ENCODE measurements around the gene AGPAT3. TPM values are rescaled to one million over a fixed set of nuclear protein-coding genes. Genes with fewer than 3 reads are reported as not detected.

AGPAT3 gene
- total RNA-seq, 1 experiment from 2014 or later: 56.9 TPM

DNA sequence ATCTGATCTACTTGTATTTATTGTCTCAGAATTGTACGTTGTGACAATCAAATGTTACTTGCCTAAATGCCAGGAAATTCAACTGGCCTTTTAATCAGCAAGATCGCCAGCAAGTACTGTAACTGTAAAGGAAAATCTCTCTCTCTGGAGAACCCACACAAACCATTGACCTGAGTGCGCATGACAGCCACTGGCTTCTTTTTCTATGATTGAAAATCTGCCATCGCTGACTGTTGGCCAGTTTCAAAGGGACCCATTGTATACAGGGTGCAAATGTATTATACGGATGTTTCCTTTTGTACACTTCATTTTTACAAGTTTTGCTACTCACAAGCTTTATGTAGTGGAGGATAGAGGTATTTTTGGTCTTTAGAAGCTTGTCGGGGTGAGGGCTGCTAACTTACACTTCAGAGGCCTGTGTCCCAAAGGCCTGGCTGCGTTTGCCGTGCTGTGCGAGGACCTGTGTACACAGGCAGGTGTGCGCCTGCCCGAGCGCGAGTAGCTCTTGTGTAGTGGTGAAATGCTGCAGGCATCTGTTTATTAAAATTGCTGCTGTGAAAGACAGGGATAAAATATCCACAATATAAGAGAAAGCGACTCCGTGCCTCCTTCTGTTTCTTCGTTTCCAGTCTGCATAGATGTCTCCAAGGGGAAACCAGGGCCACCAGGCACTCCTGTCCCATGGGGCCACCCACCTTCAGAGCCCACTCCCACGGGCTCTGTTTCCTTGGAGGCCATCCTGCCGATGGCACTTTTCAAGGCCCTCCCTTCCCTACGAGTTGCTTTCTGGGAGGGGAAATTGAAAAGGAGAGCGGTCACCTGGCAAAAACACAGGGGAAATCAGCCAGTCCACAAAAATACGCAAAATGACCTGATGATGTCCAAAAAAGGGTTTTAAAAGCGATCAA lies 121.8 kb downstream of the AGPAT3 start:
- no peak for DNase-seq (ENCODE audit: low read depth)
- in situ Hi-C loops (cut with HindIII; ENCODE audit: low pct_unique_long_range_greater_than_20kb, low sequenced_read_pairs): no loop called here

GRCh38 chr21:43987509-43987908 lies 122.5 kb downstream of the AGPAT3 start:
- no peak for DNase-seq (ENCODE audit: low read depth)
- in situ Hi-C loops (cut with HindIII; ENCODE audit: low pct_unique_long_range_greater_than_20kb, low sequenced_read_pairs): no loop called here

- no peak for DNase-seq (ENCODE audit: low read depth)
These were observed 123.0 kb downstream of the AGPAT3 start for GRCh38 chr21:43988016-43988415.

DNA sequence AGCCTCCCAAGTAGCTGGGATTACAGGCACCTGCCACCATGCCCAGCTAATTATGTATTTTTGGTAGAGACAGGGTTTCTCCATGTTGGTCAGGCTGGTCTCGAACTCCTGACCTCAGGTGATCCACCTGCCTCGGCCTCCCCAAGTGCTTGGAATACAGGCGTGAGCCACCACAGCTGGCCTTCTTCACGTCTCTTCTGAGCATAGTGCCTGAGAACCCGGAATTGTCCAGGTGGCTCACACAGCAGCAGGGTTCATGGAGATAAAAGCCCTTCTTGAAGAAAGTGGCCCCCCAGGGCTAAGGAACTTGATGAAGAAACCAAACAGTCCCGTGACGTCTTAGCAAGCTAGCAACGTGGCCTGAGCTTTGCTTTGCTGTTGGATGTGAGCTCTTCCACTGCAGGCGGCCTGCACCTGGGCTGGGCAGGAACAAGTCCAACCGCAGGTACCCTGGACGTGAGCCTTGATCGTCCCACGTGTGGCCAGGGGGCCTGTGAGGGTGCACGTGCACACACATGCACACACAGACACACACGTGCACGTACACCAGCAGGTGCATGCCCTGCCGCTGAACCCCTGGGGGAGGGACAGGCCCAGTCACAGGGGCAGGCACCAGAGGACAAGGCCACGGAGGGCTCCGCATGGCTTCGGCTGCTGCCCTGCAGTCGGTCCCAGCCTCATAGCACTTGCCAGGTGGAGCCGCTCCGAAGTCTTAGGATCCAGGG lies 123.6 kb downstream of the AGPAT3 start:
- in situ Hi-C loops (cut with HindIII; ENCODE audit: low pct_unique_long_range_greater_than_20kb, low sequenced_read_pairs): no loop called here
- DNase-seq (ENCODE audit: low read depth): no peak

More at GRCh38 chr21:43988016-43988415, 123.0 kb downstream of the AGPAT3 start:
- in situ Hi-C loops (cut with HindIII; ENCODE audit: low pct_unique_long_range_greater_than_20kb, low sequenced_read_pairs): no loop called here

DNA sequence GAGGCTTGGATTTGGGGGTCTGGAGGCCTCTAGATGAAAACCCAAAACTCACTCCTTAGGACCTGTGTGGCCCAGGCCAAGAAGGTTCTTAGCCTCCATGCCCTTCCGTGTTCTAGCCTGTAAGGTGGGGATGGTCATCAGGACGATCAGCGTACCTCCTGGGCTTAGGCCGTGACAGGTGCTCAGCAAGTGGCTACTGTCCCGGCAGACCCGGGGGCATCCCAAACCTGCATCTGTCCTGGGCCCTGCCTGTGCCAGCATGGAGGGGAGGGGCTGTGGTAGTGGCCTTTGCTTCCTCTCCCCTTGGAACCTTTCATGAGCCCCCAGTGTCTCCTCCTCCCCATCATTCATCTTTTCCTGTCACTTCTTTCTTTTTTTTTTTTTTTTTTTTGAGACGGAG lies 124.4 kb downstream of the AGPAT3 start:
- in situ Hi-C loops (cut with HindIII; ENCODE audit: low pct_unique_long_range_greater_than_20kb, low sequenced_read_pairs): no loop called here
- DNase-seq (ENCODE audit: low read depth): no peak

DNA sequence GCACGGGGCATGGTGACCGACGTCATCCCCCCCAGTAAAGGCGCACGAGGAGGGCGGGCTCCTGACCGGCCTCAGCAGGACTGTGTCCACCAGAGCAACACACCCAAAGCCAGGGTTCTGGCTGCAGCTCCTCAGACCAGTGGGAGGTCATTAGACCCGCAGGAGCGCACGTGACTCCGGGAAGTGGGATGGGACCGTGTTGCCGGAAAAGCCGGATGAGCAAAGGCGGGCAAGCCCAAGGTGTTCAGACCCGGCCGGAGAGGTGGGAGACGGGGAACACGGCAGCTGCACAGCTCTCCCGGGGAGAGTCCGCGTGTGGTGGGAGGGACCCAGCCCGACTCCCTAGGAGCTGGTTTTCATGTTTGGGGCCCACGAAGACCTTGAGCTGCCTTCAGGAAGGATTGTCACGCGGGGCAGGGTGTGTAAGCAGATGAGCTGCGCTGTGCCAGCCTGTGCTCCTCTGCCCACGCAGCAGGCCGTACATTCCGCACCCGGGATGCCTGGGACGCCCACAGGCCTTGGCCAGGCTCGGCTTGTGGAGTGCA lies 126.5 kb downstream of the AGPAT3 start:
- in situ Hi-C loops (cut with HindIII; ENCODE audit: low pct_unique_long_range_greater_than_20kb, low sequenced_read_pairs): no loop called here
- DNase-seq (ENCODE audit: low read depth): no peak

DNA sequence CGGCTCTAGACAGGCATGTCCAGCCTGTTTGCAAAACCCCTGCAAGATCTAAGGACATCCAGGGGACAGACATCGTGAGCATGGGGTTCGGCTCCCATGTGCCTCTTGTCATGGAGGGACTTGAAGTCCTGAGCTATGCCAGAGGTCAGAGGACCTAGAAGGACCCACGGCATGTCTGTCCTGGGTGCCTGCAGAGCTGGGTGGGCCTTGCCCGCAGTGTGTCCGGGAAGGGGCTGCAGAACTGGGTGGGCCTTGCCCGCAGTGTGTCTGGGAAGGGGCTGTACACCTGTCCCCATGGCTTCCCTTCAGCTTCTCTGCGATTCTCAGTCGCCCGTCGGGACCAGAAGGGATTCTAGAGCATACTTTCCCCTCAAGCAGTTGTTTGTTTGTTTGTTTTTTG lies 127.1 kb downstream of the AGPAT3 start:
- no peak for DNase-seq (ENCODE audit: low read depth)
- in situ Hi-C loops (cut with HindIII; ENCODE audit: low pct_unique_long_range_greater_than_20kb, low sequenced_read_pairs): no loop called here

DNA sequence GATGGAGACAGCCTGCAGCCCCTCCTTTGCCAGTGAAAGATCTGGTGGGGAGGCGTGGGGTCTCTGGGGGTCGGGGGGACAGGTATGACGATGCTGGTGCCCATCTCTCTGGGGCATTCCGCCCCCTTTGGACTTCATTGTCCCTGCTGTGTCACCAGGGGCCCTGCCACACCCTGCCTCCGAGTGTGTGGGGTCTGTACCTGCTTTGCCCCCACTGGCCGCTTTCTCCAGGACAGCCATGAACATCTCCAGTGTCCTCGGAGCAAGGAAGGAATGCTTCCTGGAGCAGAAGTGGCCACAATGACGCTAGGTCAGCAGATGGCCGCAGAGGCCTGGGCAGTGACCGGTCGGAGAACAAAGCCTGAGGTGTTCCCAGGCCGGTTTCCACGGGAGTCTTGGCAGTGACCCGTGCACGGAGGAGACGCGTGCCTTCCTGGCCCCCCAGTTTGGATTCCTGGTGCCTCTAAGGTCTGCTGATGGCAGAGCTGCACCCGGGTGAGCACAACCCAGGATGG lies 128.5 kb downstream of the AGPAT3 start:
- DNase-seq (ENCODE audit: low read depth): no peak

GRCh38 chr21:43994085-43994484 lies 129.1 kb downstream of the AGPAT3 start:
- in situ Hi-C loops (cut with HindIII; ENCODE audit: low pct_unique_long_range_greater_than_20kb, low sequenced_read_pairs): no loop called here
- no peak for DNase-seq (ENCODE audit: low read depth)

More for the DNA sequence above, 128.5 kb downstream of the AGPAT3 start:
- in situ Hi-C loops (cut with HindIII; ENCODE audit: low pct_unique_long_range_greater_than_20kb, low sequenced_read_pairs): no loop called here

DNA sequence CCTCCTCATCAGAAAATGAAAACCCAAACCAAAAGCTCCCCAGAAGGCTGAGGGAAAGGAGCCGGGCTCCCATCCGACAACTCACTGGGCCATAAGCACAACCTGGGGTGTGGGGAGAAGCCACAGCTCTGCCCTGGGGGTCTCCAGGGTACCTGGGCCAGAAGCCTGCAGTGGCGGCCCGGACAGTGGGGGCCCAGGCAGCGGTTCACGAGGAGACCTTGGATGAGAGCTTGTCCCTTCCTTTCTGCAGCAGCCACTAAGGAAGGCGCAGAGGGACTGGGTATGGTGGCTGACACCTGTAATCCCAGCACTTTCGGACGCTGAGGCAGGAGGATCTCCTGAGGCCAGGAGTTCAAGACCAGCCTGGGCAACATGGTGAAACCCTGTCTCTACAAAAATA lies 129.6 kb downstream of the AGPAT3 start:
- no peak for DNase-seq (ENCODE audit: low read depth)
- in situ Hi-C loops (cut with HindIII; ENCODE audit: low pct_unique_long_range_greater_than_20kb, low sequenced_read_pairs): no loop called here

DNA sequence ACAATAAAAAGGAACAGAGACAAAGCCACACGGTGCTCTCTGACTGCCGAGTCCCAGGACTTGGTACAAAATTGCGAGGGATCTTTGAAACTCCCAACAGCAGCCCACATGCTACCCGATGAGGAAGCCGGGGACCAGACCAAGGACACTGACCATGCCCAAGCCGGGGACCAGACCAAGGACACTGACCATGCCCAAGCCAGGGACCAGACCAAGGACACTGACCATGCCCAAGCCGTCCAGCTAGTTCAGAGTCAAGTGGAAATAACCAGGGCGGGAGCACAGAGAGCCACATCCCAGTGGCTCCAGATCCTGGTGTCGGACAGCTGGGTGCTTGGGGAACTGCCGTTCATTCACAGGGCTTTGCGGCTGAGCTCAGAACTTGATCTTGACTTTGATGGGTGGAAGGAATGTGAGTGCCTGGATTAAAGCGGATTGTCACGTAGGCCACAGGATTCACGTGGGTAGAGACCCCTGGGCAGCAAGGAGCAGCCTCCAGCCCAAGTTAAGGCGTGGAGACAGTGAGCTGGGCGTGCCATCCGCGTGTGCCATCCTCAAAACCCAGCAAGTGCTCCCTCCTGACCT lies 130.6 kb downstream of the AGPAT3 start:
- DNase-seq (ENCODE audit: low read depth): no peak
- in situ Hi-C loops (cut with HindIII; ENCODE audit: low pct_unique_long_range_greater_than_20kb, low sequenced_read_pairs): no loop called here

DNA sequence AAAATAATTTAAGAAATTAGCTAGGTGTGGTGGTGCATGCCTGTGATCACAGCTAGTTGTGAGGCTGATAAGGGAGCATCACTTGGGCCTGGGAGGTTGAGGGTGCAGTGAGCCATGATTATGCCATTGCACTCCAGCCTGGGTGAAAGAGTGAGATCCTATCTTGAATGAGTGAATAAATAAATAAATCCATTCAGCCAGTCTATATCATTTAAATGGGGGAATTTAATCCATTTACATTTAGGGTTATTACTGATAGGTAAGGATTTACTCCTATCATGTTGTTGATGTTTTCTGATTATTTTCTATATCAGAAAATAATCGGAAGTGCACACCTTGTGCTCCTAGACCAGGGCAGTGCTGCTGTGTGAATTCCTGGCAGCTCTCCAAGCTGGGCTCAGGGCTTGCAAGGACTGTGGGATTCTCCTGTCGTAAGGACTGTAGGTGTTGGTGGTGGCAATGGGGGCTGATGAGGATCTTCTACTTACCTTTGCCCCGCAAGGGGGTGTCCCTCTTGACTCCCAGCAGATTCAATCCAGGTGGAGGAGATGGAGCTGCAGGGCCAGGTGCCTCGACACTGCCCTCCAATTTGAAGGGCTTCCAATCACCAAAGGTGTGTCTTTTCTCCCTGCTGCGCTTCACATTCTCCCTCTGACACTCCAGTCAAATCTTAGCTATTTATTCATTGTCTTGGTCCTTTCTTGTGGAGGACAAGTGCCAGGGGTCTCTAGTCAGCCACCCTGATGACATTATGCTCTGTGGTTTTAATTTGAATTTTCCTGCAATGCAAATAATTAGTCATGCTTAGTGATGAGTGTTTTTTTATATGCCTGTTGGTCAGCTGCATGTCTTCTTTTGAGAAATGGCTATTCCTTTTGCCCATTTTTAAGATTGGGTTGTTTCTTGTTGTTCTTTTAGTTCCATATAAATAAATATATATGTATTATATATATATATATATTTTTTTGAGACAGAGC lies 133.0 kb downstream of the AGPAT3 start:
- in situ Hi-C loops (cut with HindIII; ENCODE audit: low pct_unique_long_range_greater_than_20kb, low sequenced_read_pairs): no loop called here
- no peak for DNase-seq (ENCODE audit: low read depth)

DNA sequence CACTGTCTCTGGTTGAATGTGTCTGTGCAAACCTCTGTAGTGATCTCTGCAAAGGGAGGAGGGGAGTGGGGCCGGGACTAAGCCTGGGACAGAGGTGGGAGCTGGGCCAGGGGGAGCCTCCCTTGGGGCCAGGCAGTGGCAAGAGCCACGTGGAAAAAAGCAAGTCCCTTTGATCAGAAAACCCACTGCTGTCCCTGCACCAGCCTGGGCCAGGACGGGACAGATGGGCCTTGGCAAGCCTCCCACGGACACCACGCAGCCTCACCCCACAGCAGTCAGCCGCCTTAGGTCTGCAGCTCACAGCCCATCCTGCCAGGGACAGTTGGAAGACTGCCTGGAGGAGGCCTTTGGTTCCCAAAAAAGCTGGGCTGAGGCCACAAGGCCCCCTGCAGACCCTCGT lies 135.3 kb downstream of the AGPAT3 start:
- in situ Hi-C loops (cut with HindIII; ENCODE audit: low pct_unique_long_range_greater_than_20kb, low sequenced_read_pairs): no loop called here
- DNase-seq (ENCODE audit: low read depth): no peak

- no peak for DNase-seq (ENCODE audit: low read depth)
- in situ Hi-C loops (cut with HindIII; ENCODE audit: low pct_unique_long_range_greater_than_20kb, low sequenced_read_pairs): no loop called here
These were observed 137.5 kb downstream of the AGPAT3 start for GRCh38 chr21:44002511-44002910.

- in situ Hi-C loops (cut with HindIII; ENCODE audit: low pct_unique_long_range_greater_than_20kb, low sequenced_read_pairs): no loop called here
- DNase-seq (ENCODE audit: low read depth): no peak
These were observed 138.4 kb downstream of the AGPAT3 start for GRCh38 chr21:44003307-44003966.

DNA sequence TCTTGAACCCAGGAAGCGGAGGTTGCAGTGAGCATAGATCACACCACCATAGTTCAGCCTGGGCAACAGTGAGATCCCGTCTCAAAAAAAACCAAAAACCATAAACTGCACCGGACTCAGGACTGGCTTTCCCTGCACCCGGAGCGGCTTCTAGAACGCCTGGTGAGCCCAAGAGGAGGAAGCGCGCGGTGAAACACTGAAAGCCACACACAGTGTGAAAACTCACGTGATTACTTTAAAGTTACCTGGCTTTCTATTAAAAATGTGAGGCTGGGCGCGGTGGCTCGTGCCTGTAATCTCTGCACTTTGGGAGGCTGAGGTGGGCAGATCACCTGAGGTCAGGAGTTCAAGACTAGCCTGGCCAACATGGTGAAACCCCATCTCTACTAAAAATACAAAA lies 140.0 kb downstream of the AGPAT3 start:
- in situ Hi-C loops (cut with HindIII; ENCODE audit: low pct_unique_long_range_greater_than_20kb, low sequenced_read_pairs): no loop called here
- DNase-seq (ENCODE audit: low read depth): no peak

- in situ Hi-C loops (cut with HindIII; ENCODE audit: low pct_unique_long_range_greater_than_20kb, low sequenced_read_pairs): no loop called here
- no peak for DNase-seq (ENCODE audit: low read depth)
These were observed 140.6 kb downstream of the AGPAT3 start for GRCh38 chr21:44005593-44005992.
